GM23338 (cell line): Measurements from ENCODE around the gene SLC2A9. TPM values are rescaled to one million over a fixed set of nuclear protein-coding genes. Genes with fewer than 3 reads are reported as not detected.

Source experiments
- ATAC-seq: fragments of 200-7000 bp; cut with Tn5 transposase; 3 replicates; pipeline ENCODE4 v1.9.1; 2020
- DNase-seq: peaks from one replicate; pipeline ENCODE4 v3.0.0-alpha.2; 2015; ENCODE audit warnings: low spot score
- H2AFZ ChIP-seq: fragments of 200-600 bp; sonication (generic); 2 replicates; pipeline ENCODE4 v1.8.0; 2016; ENCODE audit warnings: antibody characterized with exemption, mild to moderate bottlenecking, moderate library complexity
- H3F3A ChIP-seq: fragments of 200-600 bp; sonication (generic); replicated peaks from 2 replicates; pipeline ENCODE4 v1.8.0; 2017; ENCODE audit warnings: antibody characterized with exemption, mixed run types, low read depth
- H3K27ac ChIP-seq: fragments of 200-600 bp; sonication (generic); 2 replicates; pipeline ENCODE4 v1.6.1; 2016; ENCODE audit warnings: low read depth
- H3K27me3 ChIP-seq: fragments of 200-600 bp; sonication (generic); 2 replicates; pipeline ENCODE4 v1.8.0; 2016; ENCODE audit warnings: mild to moderate bottlenecking, mixed run types, moderate library complexity; ENCODE audit not compliant: insufficient read depth
- H3K36me3 ChIP-seq: fragments of 200-600 bp; sonication (generic); 2 replicates; pipeline ENCODE4 v1.8.0; 2016; ENCODE audit warnings: mild to moderate bottlenecking; ENCODE audit not compliant: insufficient read depth
- H3K4me1 ChIP-seq: fragments of 200-600 bp; sonication (generic); 2 replicates; pipeline ENCODE4 v1.8.0; 2016; ENCODE audit warnings: mild to moderate bottlenecking, moderate library complexity; ENCODE audit not compliant: insufficient read depth
- H3K4me2 ChIP-seq: fragments of 200-600 bp; sonication (generic); 2 replicates; pipeline ENCODE4 v1.7.1; 2017; ENCODE audit warnings: mixed run types
- H3K4me3 ChIP-seq: fragments of 200-600 bp; sonication (generic); 2 replicates; pipeline ENCODE4 v1.6.1; 2016; ENCODE audit warnings: mixed run types
- H3K79me2 ChIP-seq: fragments of 200-600 bp; sonication (generic); replicated peaks from 2 replicates; pipeline ENCODE4 v1.8.0; 2017; ENCODE audit warnings: mild to moderate bottlenecking; ENCODE audit not compliant: insufficient read depth
- H3K9me2 ChIP-seq: fragments of 200-600 bp; sonication (generic); 2 replicates; pipeline ENCODE4 v1.8.0; 2017; ENCODE audit not compliant: insufficient read depth
- H4K20me1 ChIP-seq: fragments of 200-600 bp; sonication (generic); replicated peaks from 2 replicates; pipeline ENCODE4 v1.8.0; 2017; ENCODE audit warnings: mild to moderate bottlenecking; ENCODE audit not compliant: insufficient read depth
- H3K27ac Mint-ChIP-seq: 2 replicates; pipeline ENCODE4 v1.8.0; 2020; ENCODE audit warnings: inconsistent platforms, mild to moderate bottlenecking, moderate library complexity, mixed read lengths
- H3K27me3 Mint-ChIP-seq: 3 replicates; pipeline ENCODE4 v1.8.0; 2022; ENCODE audit warnings: low read depth, mild to moderate bottlenecking, moderate library complexity, mixed read lengths, inconsistent platforms; ENCODE audit not compliant: insufficient read depth, poor library complexity
- H3K36me3 Mint-ChIP-seq: 3 replicates; pipeline ENCODE4 v1.8.0; 2021; ENCODE audit warnings: low read depth, mild to moderate bottlenecking, inconsistent platforms, moderate library complexity, mixed read lengths
- H3K4me1 Mint-ChIP-seq: 3 replicates; pipeline ENCODE4 v1.8.0; 2020; ENCODE audit warnings: mild to moderate bottlenecking, inconsistent platforms, mixed read lengths
- H3K4me3 Mint-ChIP-seq: 3 replicates; pipeline ENCODE4 v1.8.0; 2021; ENCODE audit warnings: moderate library complexity, mild to moderate bottlenecking, inconsistent platforms, mixed read lengths
- H3K9me3 Mint-ChIP-seq: 3 replicates; pipeline ENCODE4 v1.8.0; 2020; ENCODE audit warnings: moderate library complexity, mild to moderate bottlenecking, inconsistent platforms, mixed read lengths
- CREB1 ChIP-seq: fragments of 250-450 bp; sonication (Bioruptor Pico); IDR thresholded peaks from 2 replicates; pipeline ENCODE4 v1.5.0; 2020; ENCODE audit warnings: low read depth, mild to moderate bottlenecking, moderate library complexity
- ETS1 ChIP-seq: IDR thresholded peaks from 2 replicates; pipeline ENCODE4 v1.6.1; 2016; ENCODE audit warnings: antibody characterized with exemption
- EZH2 ChIP-seq: fragments of 200-600 bp; sonication (generic); IDR thresholded peaks from one replicate; pipeline ENCODE4 v1.8.0; 2017; ENCODE audit warnings: antibody characterized with exemption, mild to moderate bottlenecking, low read depth; ENCODE audit not compliant: unreplicated experiment
- EZH2phosphoT487 ChIP-seq: fragments of 200-600 bp; sonication (generic); IDR thresholded peaks from one replicate; pipeline ENCODE4 v1.8.1; 2018; ENCODE audit warnings: antibody characterized with exemption; ENCODE audit not compliant: unreplicated experiment
- JUNB ChIP-seq: IDR thresholded peaks from one replicate; pipeline ENCODE4 v1.6.1; 2016; ENCODE audit warnings: antibody characterized with exemption; ENCODE audit not compliant: unreplicated experiment
- NANOG ChIP-seq: IDR thresholded peaks from 2 replicates; pipeline ENCODE4 v1.6.1; 2016; ENCODE audit warnings: antibody characterized with exemption, borderline replicate concordance
- POLR2AphosphoS5 ChIP-seq: IDR thresholded peaks from 2 replicates; pipeline ENCODE4 v1.6.1; 2016; ENCODE audit warnings: antibody characterized with exemption, low read depth
- REST ChIP-seq: IDR thresholded peaks from one replicate; pipeline ENCODE4 v1.6.1; 2018; ENCODE audit warnings: antibody characterized with exemption; ENCODE audit not compliant: unreplicated experiment
- STAT1 ChIP-seq: IDR thresholded peaks from one replicate; pipeline ENCODE4 v1.6.1; 2016; ENCODE audit warnings: antibody characterized with exemption; ENCODE audit not compliant: unreplicated experiment
- ZNF114 ChIP-seq: fragments of 250-450 bp; sonication (Bioruptor Pico); IDR thresholded peaks from 2 replicates; pipeline ENCODE4 v1.5.0; 2020; ENCODE audit warnings: mild to moderate bottlenecking, moderate library complexity
- ZNF331 ChIP-seq: fragments of 250-450 bp; sonication (Bioruptor Pico); IDR thresholded peaks from 2 replicates; pipeline ENCODE4 v1.5.0; 2020; ENCODE audit warnings: low read depth, mild to moderate bottlenecking, moderate library complexity
- ZNF462 ChIP-seq: fragments of 250-450 bp; sonication (Bioruptor Pico); IDR thresholded peaks from 2 replicates; pipeline ENCODE4 v1.5.0; 2020; ENCODE audit warnings: mild to moderate bottlenecking, moderate library complexity
- polyA plus RNA-seq: library from polyadenylated mRNA; unstranded; fragments of >200 nt; fragmentation: Nextera tagmentation; extraction: Ambion mirVana; gene quantifications from 2 replicates; pipeline ENCODE4 v1.2.1, GENCODE V29; 2016
- total RNA-seq: library from RNA; depleted of rRNA; stranded (reverse); fragments of >200 nt; shearing (Covaris generic); gene quantifications from 2 replicates; pipeline ENCODE4 v1.2.3, GENCODE V29; 2014

Gene SLC2A9
- total and polyA plus RNA-seq, 2 experiments from 2014 or later: 0.21 to 0.40 TPM

DNA sequence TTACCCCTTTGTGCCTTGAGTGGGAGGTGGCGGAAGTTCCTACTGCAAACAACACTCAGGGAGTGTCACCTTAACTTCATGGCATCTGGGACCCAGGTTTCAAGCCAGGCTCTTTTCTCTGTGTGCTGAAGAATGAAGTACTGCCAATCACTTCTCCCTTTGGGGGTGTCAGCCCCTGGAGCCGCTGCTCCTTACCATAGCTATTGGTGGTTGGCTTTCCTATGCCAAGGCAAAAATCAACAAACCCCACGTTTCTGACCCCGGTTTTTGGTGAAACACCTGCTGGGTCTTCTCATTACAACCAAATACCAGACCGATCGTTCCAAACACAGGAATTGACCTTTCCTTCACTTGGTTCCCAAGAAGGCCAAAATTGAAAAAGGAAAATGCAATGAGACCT is 19.7 kb upstream of the SLC2A9 start (continued):
- no peak for TF ChIP-seq JUNB

DNA sequence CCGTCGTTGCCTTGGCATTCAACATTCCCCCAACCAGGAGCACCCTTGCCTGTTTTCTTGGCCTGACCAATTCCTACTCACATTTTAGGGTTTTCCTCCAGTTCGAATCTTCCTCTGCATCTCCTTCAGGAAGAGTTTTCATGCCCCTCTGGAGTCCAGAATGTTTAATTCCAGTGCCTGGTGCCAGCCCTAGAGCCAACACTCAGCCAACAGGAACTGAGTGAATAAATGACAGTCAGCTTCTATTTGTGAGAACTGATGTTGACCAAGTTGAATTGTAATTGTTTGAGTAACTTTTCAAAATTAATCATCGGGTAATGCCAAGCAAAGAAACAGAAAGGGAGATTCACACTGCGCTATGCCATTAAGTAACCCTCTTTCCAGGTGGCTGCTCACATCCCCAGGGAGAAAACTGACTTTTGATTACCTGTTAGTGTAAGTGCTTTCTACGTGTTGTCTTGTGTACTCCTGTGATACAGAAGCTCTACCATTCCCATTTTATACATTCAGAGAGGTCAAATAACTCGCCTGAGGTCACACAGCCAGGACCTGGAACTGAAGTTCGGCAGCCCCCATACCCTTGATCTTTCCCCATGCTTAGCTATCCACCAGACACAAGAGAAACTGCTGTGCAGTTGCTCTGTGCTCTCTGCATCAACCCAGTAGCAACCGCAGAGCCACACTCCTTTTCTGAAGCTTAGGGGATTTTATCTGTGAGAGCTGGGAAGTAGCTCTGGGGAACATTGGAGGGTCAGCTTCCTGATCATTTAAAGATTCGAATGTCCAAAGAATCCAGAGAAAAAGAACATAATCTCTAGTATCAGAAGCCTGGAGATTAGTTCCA is 19.0 kb upstream of the SLC2A9 start:
- peaks cover 8% of the 10 kb centered on the region; the same call in 2 of the 3 replicates for H3K9me3 Mint-ChIP-seq
- DNase-seq: no peak
- no peaks in the 10 kb centered on the region for H3K27me3 Mint-ChIP-seq
- Histone ChIP-seq H3F3A (no peaks in the 10 kb centered on the region), H3K36me3 (no peaks in the 10 kb centered on the region), H3K27ac (no peak overlapping the region), H3K9me2 (no peaks in the 10 kb centered on the region), H3K4me3 (no peak overlapping the region), H3K79me2 (no peaks in the 10 kb centered on the region), H2AFZ (no peak overlapping the region), H3K27me3 (no peaks in the 10 kb centered on the region), H4K20me1 (no peaks in the 10 kb centered on the region), H3K4me2 (no peak overlapping the region), H3K4me1 (no peaks in the 10 kb centered on the region)
- no peaks in the 10 kb centered on the region for H3K36me3 Mint-ChIP-seq
- no peak overlapping the region for H3K27ac Mint-ChIP-seq
- no peak overlapping the region for H3K4me3 Mint-ChIP-seq
- no peak for ATAC-seq
- H3K4me1 Mint-ChIP-seq: no peaks in the 10 kb centered on the region
- TF ChIP-seq ZNF114 (CRISPR knock-in tag) (no peak), EZH2 (no peak), STAT1 (no peak), ZNF331 (CRISPR knock-in tag) (no peak), ZNF462 (CRISPR knock-in tag) (no peak), POLR2AphosphoS5 (no peak), NANOG (no peak), ETS1 (no peak), CREB1 (CRISPR knock-in tag) (no peak), JUNB (no peak), EZH2phosphoT487 (no peak), REST (no peak)
